GM06990 (cell line): Measurements from ENCODE around the gene CYSLTR2.

Source experiments
- DNase-seq: peaks from one replicate; pipeline ENCODE4 v3.0.0-alpha.2; 2011; ENCODE audit not compliant: insufficient read length; ENCODE audit errors: extremely low read depth
- H3K27me3 ChIP-seq: replicated peaks from 2 replicates; pipeline ENCODE4 v1.6.0; 2011; ENCODE audit warnings: low read length; ENCODE audit not compliant: control insufficient read depth, insufficient read depth
- H3K36me3 ChIP-seq: 2 replicates; pipeline ENCODE4 v1.5.1; 2011; ENCODE audit warnings: low read length; ENCODE audit not compliant: control insufficient read depth, insufficient read depth
- H3K4me3 ChIP-seq: replicated peaks from 2 replicates; pipeline ENCODE4 v1.5.1; 2011; ENCODE audit warnings: low read depth, mild to moderate bottlenecking, control low read depth, low read length
- CTCF ChIP-seq: IDR thresholded peaks from 2 replicates; pipeline ENCODE4 v1.5.1; 2011; ENCODE audit warnings: low read length, control low read depth, mild to moderate bottlenecking, inconsistent platforms; ENCODE audit not compliant: insufficient read depth, poor library complexity, severe bottlenecking

Gene CYSLTR2

DNA sequence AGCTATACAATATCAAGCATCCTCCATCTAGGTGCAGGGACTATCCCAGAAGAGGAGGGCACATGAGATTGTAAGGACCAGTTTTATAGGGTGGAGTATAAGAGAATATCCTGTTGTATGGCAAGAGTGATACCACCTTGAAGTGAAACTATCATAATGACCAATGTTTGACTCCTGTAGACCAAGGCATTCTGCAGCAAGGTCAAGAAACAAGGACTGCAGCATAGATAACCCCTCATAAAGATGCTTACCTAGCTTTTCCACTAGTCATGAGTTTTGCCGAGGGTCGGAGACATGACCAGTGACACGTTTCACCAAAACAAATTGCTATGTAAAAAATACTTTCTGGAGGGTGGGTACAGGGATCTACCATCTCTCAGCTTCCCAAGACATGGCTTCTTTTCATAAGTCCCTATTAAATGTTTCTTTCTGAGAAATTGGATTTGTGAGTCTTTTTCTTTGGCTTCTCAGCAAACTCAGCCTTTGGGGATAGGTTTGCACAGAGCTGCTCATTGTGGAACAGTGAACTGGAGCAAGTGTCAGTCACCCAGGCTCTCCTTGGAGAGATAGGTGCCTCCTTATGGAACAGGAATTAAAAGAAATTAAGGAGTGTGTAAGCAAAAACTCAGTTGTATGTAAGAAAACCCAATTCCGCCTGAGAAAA, 28.2 kb upstream of the CYSLTR2 start:
- no peaks in the 10 kb centered on the region for H3K27me3 ChIP-seq
- H3K36me3 ChIP-seq: no peaks in the 10 kb centered on the region
- H3K4me3 ChIP-seq: no peak overlapping the region
- no peak for TF ChIP-seq CTCF
- DNase-seq: no peak

GRCh38 chr13:48626077-48626449, 27.7 kb upstream of the CYSLTR2 start:
- TF ChIP-seq CTCF: no peak
- H3K36me3 ChIP-seq: no peaks in the 10 kb centered on the region
- no peak overlapping the region for H3K4me3 ChIP-seq
- DNase-seq: no peak
- H3K27me3 ChIP-seq: no peaks in the 10 kb centered on the region

- Histone ChIP-seq H3K4me3 (no peak overlapping the region), H3K27me3 (no peaks in the 10 kb centered on the region), H3K36me3 (no peaks in the 10 kb centered on the region)
- TF ChIP-seq CTCF: no peak
- no peak for DNase-seq
These were observed 26.8 kb upstream of the CYSLTR2 start for GRCh38 chr13:48626726-48627451.

GRCh38 chr13:48629277-48629676, 24.5 kb upstream of the CYSLTR2 start:
- TF ChIP-seq CTCF: no peak
- Histone ChIP-seq H3K27me3 (no peaks in the 10 kb centered on the region), H3K4me3 (no peak overlapping the region), H3K36me3 (no peaks in the 10 kb centered on the region)
- DNase-seq: no peak

DNA sequence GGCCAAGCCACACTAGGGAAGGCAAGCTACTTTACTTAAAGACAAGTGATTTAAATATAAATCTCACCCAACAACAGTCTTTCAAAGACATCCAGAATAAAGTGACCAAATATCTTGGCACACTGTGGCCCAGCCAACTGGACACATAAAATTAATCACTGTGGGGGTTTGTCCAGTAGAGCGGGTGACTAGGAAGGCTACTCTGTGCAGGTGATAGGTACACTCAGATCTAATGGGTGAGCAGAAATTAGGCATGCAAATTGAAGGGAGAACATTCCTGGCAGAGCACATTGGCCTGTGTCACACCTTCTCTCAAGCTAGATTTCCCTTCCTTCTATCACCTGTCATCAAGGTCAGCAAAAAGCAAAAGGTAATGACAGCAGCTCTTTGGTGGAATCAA, 23.4 kb upstream of the CYSLTR2 start:
- H3K36me3 ChIP-seq: no peaks in the 10 kb centered on the region
- H3K4me3 ChIP-seq: no peak overlapping the region
- H3K27me3 ChIP-seq: no peaks in the 10 kb centered on the region
- TF ChIP-seq CTCF: no peak
- no peak for DNase-seq
